ENCODE measurements around the gene GAPDH. TPM values are rescaled to one million over a fixed set of nuclear protein-coding genes. Genes with fewer than 3 reads are reported as not detected.

The GAPDH gene
- total and polyA plus RNA-seq, 10 of the 15 experiments (the other 5 are each of a cell fraction or from before 2014, with no cell fraction given) = 5,606 to 14,240 (median 9,400) TPM

GRCh38 chr12:6536894-6537579, 2.7 kb downstream of the GAPDH start:
- H3K4me3 ChIP-seq = peak overlapping the region; percentile 83
- SMC1A ChIA-PET (ENCODE audit: uncharacterized antibody, unreplicated experiment) = interaction anchor here (0.6 to 7.9 kb wide), 15 partner anchors 9 to 201 kb away, joined by 3 to 83 read pairs (median 4); no protein-coding TSS in a partner anchor
- H3K4me2 ChIP-seq (ENCODE audit: control insufficient read depth, insufficient read depth) = peak overlapping the region; percentile 98
- H3K27ac ChIP-seq (ENCODE audit: control insufficient read depth, insufficient read depth) = peak overlapping the region; percentile 98; the same call in 1 of the 2 replicates
- FAIRE-seq = no peak
- no TSS peak for BruUV-seq (replicated peaks)
- peak overlapping the region; percentile 79 for H3K9ac ChIP-seq (ENCODE audit: control insufficient read depth, insufficient read depth, low read length)
- H3K4me1 ChIP-seq (ENCODE audit: control insufficient read depth, insufficient read depth, low read length) = peaks cover 30% of the 10 kb centered on the region
- no peak for ATAC-seq
- no peaks in the 10 kb centered on the region for H3K9me3 ChIP-seq (replicated peaks; ENCODE audit: control insufficient read depth, insufficient read depth, low read length)
- no peak for DNase-seq (ENCODE audit: low read depth, low spot score)
- peaks cover 64% of the 10 kb centered on the region for H3K79me2 ChIP-seq (ENCODE audit: control insufficient read depth, insufficient read depth, low read length)
- H3K36me3 ChIP-seq (ENCODE audit: control insufficient read depth in 2 of 2, insufficient read depth in 2 of 2, low read length in 1 of 2) = peaks cover 26 to 30% of the 10 kb centered on the region in 2 experiments; a peak in 3 of 4 replicates
- no peak for TF ChIP-seq ZBTB11 (CRISPR knock-in tag; IDR thresholded peaks at IDR 0.05)
- TF ChIP-seq POLR2A (IDR thresholded peaks at IDR 0.05; ENCODE audit: low read depth, low read length) = peak; percentile 34; the same call in 1 of the 2 replicates
- peak; percentile 60; the same call in 1 of the 2 replicates for TF ChIP-seq PAX5 (IDR thresholded peaks at IDR 0.05; ENCODE audit: borderline replicate concordance, low read depth, low read length)
- TF ChIP-seq DPF2 (IDR thresholded peaks at IDR 0.05) = no peak
- 28% methylated on average over 19 of the region's 19 CpGs for WGBS (ENCODE audit: insufficient coverage, insufficient replicate concordance, low lambda C conversion rate, missing lambda C conversion rate)
- no peak overlapping the region for H2AFZ ChIP-seq (ENCODE audit: control insufficient read depth, low read depth, low read length)
- in situ Hi-C loops (cut with MboI) (no loop called here), intact Hi-C loops (cut with micrococcal nuclease; ENCODE audit: unreplicated experiment) (loop anchor here (5.0 kb wide), 1 partner anchor 70 kb away; no protein-coding TSS in a partner anchor)
- RAD21 ChIA-PET (ENCODE audit: unreplicated experiment) = interaction anchor here (0.7 to 6.9 kb wide), 16 partner anchors 17 to 549 kb away, joined by 3 to 67 read pairs (median 5); partner anchors contain the start of genes MRPL51, TAPBPL and VAMP1
- POLR2A ChIA-PET = interaction anchor here (0.6 to 4.3 kb wide), 10 partner anchors 16 to 216 kb away, joined by 3 to 32 read pairs (median 4); partner anchors contain the start of genes MLF2, MRPL51 and NOP2
- peaks cover 24% of the 10 kb centered on the region for H4K20me1 ChIP-seq (ENCODE audit: control insufficient read depth, insufficient read depth)
- CTCF ChIA-PET = interaction anchor here (0.6 to 7.7 kb wide), 45 partner anchors 8 to 330 kb away, joined by 3 to 91 read pairs (median 4); partner anchors contain the start of genes CD27, CDCA3, COPS7A and IFFO1
- no peaks in the 10 kb centered on the region for H3K27me3 ChIP-seq (replicated peaks in 1 of 2; ENCODE audit: control insufficient read depth in 2 of 2, insufficient read depth in 2 of 2, low read length in 1 of 2)
